K562 treated with DMSO at 1 percent for 4 hours (cell line): ENCODE data around the gene IFNA16. TPM values are rescaled to one million over a fixed set of nuclear protein-coding genes. Genes with fewer than 3 reads are reported as not detected.

Experiments used
- total RNA-seq: library from RNA; unstranded; fragments of 300-600 nt; gene quantifications from 2 replicates; pipeline ENCODE4 v1.2.3, GENCODE V29; 2022; ENCODE audit not compliant: insufficient read depth

IFNA16 gene
- total RNA-seq: not detected in 2 replicates

DNA sequence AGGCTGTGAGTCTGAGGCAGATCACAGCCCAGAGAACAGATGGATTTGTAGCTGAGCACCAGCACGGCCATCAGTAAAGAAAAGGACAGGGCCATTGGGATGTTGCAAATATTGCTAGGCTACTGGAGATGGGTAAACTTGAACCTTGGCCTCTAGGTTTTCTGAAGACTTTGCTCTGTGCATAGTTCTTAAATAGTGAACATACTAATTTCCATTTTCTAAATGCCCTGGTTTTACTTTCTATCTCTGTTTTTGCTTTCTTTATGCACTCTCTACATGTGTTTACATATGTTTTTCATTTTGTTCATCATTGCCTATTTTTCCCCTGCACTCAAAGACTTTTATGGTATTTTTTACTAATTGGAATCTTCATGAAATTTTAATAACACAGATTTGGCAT lies at the start of gene IFNA16:
Gene IFNA16 (minus strand): TSS at position 101 of the 400 bp plus-strand sequence. CDS start 6 bp downstream, at position 95.

DNA sequence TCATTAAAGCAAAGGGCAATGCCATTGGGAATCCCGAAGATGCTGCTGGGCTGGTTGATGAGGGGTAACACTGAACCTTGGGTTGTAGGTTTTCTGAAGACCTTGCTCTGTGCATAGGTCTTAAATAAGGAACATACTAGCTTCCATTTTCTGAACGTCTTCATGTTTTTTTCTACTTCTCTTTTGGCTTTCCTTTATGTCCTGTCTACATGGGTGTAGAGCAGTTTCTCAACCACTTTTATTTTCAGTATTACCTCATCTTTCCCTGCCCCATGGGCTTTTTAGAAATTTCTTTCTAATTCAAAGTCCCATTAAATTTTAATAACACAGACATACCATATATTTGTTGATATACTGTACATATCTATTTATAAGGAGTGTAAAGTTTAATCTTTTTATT lies 22.8 kb upstream of the IFNA16 start, which contains the start of gene IFNA14:
Gene IFNA14 (minus strand): TSS at position 95 of the 400 bp plus-strand sequence. CDS start 70 bp downstream, at position 25.

DNA sequence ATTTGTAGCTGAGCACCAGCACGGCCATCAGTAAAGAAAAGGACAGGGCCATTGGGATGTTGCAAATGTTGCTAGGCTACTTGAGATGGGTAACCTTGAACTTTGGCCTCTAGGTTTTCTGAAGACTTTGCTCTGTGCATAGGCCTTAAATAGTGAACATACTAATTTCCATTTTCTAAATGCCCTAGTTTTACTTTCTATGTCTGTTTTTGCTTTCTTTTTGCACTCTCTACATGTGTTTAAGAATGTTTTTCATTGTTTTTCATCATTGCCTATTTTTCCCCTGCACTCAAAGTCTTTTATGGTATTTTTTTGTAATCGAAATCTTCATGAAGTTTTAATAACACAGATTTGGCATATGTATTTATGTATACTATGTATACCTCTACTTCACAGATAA lies 11.0 kb upstream of the IFNA16 start, which contains the start of gene IFNA17:
Gene IFNA17 (minus strand): TSS at position 101 of the 400 bp plus-strand sequence. CDS start 49 bp downstream, at position 52.

DNA sequence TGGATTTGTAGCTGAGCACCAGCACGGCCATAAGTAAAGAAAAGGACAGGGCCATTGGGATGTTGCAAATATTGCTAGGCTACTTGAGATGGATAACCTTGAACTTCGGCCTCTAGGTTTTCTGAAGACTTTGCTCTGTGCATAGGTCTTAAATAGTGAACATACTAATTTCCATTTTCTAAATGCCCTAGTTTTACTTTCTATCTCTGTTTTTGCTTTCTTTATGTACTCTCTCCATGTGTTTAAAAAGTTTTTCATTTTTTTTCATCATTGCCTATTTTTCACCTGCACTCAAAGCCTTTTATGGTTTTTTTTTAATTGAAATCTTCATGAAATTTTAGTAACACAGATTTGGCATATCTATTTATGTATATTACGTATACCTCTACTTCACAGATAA lies 10.1 kb downstream of the IFNA16 start, which contains the start of gene IFNA10:
Gene IFNA10 (minus strand): TSS at position 101 of the 400 bp plus-strand sequence. CDS start 46 bp downstream, at position 55.

DNA sequence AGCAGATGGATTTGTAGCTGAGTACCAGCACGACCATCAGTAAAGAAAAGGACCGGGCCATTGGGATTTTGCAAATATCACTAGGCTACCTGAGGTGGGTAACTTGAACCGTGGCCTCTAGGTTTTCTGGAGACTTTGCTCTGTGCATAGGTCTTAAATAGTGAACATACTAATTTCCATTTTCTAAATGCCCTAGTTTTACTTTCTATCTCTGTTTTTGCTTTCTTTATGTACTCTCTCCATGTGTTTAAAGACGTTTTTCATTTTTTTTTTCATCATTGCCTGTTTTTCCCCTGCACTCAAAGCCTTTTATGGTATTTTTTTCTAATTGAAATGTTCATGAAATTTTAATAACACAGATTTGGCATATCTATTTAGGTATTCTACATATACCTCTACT lies 15.0 kb downstream of the IFNA16 start, which contains the start of gene IFNA7:
Gene IFNA7 (minus strand): TSS at position 101 of the 400 bp plus-strand sequence. CDS start 40 bp downstream, at position 61.

DNA sequence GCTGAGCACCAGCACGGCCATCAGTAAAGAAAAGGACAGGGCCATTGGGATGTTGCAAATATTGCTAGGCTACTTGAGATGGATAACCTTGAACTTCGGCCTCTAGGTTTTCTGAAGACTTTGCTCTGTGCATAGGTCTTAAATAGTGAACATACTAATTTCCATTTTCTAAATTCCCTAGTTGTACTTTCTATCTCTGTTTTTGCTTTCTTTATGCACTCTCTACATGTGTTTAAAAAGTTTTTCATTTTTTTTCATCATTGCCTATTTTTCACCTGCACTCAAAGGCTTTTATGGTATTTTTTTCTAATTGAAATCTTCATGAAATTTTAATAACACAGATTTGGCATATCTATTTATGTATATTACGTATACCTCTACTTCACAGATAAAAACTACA lies 29.6 kb downstream of the IFNA16 start, which contains the start of gene IFNA4:
Gene IFNA4 (minus strand): TSS at position 101 of the 400 bp plus-strand sequence. CDS start 56 bp downstream, at position 45.

DNA sequence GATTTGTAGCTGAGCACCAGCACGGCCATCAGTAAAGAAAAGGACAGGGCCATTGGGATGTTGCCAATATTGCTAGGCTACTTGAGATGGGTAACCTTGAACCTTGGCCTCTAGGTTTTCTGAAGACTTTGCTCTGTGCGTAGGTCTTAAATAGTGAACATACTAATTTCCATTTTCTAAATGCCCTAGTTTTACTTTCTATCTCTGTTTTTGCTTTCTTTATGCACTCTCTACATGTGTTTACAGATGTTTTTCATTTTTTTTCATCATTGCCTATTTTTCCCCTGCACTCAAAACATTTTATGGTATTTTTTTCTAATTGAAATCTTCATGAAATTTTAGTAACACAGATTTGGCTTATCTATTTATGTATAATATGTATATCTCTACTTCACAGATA lies 50.6 kb downstream of the IFNA16 start, which contains the start of gene IFNA21:
Gene IFNA21 (minus strand): TSS at position 101 of the 400 bp plus-strand sequence. CDS start 48 bp downstream, at position 53.

Other genes starting within 250 kb of the IFNA16 start
- not detected in 2 replicates for gene HACD4, start 185.7 kb downstream of the IFNA16 start, total RNA-seq
- not detected in 2 replicates for gene IFNB1, start 139.4 kb downstream of the IFNA16 start, total RNA-seq
- not detected in 2 replicates for gene IFNW1, start 75.5 kb downstream of the IFNA16 start, total RNA-seq
- not detected in 2 replicates for gene IFNA21, start 50.7 kb downstream of the IFNA16 start, total RNA-seq
- not detected in 2 replicates for gene IFNA4, start 29.7 kb downstream of the IFNA16 start, total RNA-seq
- gene IFNA7, start 15.1 kb downstream of the IFNA16 start, total RNA-seq: not detected in 2 replicates
- not detected in 2 replicates for gene IFNA10, start 10.2 kb downstream of the IFNA16 start, total RNA-seq
- not detected in 2 replicates for gene IFNA17, start 10.9 kb upstream of the IFNA16 start, total RNA-seq
- gene IFNA14, start 22.7 kb upstream of the IFNA16 start, total RNA-seq: not detected in 2 replicates
- not detected in 2 replicates for gene IFNA5, start 88.0 kb upstream of the IFNA16 start, total RNA-seq
- not detected in 2 replicates for gene KLHL9, start 118.1 kb upstream of the IFNA16 start, total RNA-seq
- not detected in 2 replicates for gene IFNA6, start 133.6 kb upstream of the IFNA16 start, total RNA-seq
- gene IFNA13, start 150.7 kb upstream of the IFNA16 start, total RNA-seq: not detected in 2 replicates
- not detected in 2 replicates for gene IFNA2, start 168.1 kb upstream of the IFNA16 start, total RNA-seq
- not detected in 2 replicates for gene IFNA8, start 191.8 kb upstream of the IFNA16 start, total RNA-seq
- gene IFNA1, start 223.1 kb upstream of the IFNA16 start, total RNA-seq: not detected in 2 replicates